GM12878 (cell line): ENCODE measurements around the gene RPL7A. TPM values are rescaled to one million over a fixed set of nuclear protein-coding genes. Genes with fewer than 3 reads are reported as not detected.

Experiments used
- EED ChIP-seq: sonication (generic); IDR thresholded peaks from 2 replicates; pipeline ENCODE4 v1.6.1; 2016; ENCODE audit warnings: antibody characterized with exemption, low read depth
- HDGF ChIP-seq: fragments of 450-650 bp; IDR thresholded peaks from 2 replicates; pipeline ENCODE4 v1.6.1; 2016; ENCODE audit warnings: antibody characterized with exemption
- JUNB ChIP-seq: IDR thresholded peaks from 2 replicates; pipeline ENCODE4 v1.6.1; 2016; ENCODE audit warnings: antibody characterized with exemption, mild to moderate bottlenecking
- KDM1A ChIP-seq: fragments of 200-600 bp; sonication (generic); IDR thresholded peaks from 2 replicates; pipeline ENCODE4 v1.6.1; 2016; ENCODE audit warnings: borderline replicate concordance
- RBBP5 ChIP-seq: fragments of 200-600 bp; sonication (generic); conservative IDR thresholded peaks from 2 replicates; pipeline ENCODE4 v1.6.1; 2016
- SPI1 ChIP-seq: IDR thresholded peaks from 2 replicates; pipeline ENCODE4 v1.6.1; 2011; ENCODE audit warnings: low read depth, mild to moderate bottlenecking, low read length, moderate library complexity, borderline replicate concordance; ENCODE audit not compliant: insufficient read depth
- SUPT20H ChIP-seq: IDR thresholded peaks from 2 replicates; pipeline ENCODE4 v1.6.1; 2011; ENCODE audit warnings: low read depth, mild to moderate bottlenecking, low read length, moderate library complexity, borderline replicate concordance; ENCODE audit not compliant: control insufficient read depth
- polyA plus RNA-seq, 11 experiments: library from polyadenylated mRNA; depleted of rRNA in 4 of 11; unstranded in 6 of 11; stranded (reverse) in 5 of 11; fragments of >200 nt; fragmentation: Nextera tagmentation in 4 of 11; fragmentation: Illumina TruSeq in 1 of 11; extraction: Ambion mirVana in 4 of 11; extraction: Trizol in 1 of 11; gene quantifications; 1 replicate in 1 of 11; 2 replicates in 10 of 11; pipeline versions ENCODE4 v1.2.1 to v1.2.3, GENCODE V29; 2011 to 2016; ENCODE audit warnings: inconsistent platforms in 2 of 11, missing spikeins in 2 of 11, low read depth in 1 of 11
- total RNA-seq, 4 experiments: library from RNA; depleted of rRNA in 3 of 4; stranded (reverse); fragments of >200 nt in 3 of 4; fragmentation: Illumina TruSeq in 1 of 4; extraction: Trizol in 1 of 4; gene quantifications; 2 replicates each; pipeline versions ENCODE4 v1.2.1 to v1.2.3, GENCODE V29; 2013 to 2021
- TF ChIP-seq, protein P1 (sequence below): fragments of 450-650 bp; IDR thresholded peaks from 2 replicates; pipeline ENCODE4 v1.6.1; 2017; ENCODE audit warnings: mild to moderate bottlenecking, moderate library complexity
- TF ChIP-seq, protein P2 (sequence below): IDR thresholded peaks from 2 replicates; pipeline ENCODE4 v1.6.1; 2012; ENCODE audit warnings: low read length, inconsistent platforms
- TF ChIP-seq, protein P3 (sequence below): fragments of 450-650 bp; IDR thresholded peaks from 2 replicates; pipeline ENCODE4 v1.6.1; 2017; ENCODE audit warnings: mild to moderate bottlenecking, low read depth, inconsistent platforms; ENCODE audit not compliant: poor library complexity, severe bottlenecking
- TF ChIP-seq, protein P4 (sequence below): IDR thresholded peaks from 2 replicates; pipeline ENCODE4 v1.6.1; 2012; ENCODE audit warnings: low read depth, low read length, improper control_type of control experiment

Gene RPL7A
- total and polyA plus RNA-seq, 10 of the 15 experiments (the other 5 are each of a cell fraction or from before 2014, with no cell fraction given): 917 to 5,193 (median 3,326) TPM

DNA sequence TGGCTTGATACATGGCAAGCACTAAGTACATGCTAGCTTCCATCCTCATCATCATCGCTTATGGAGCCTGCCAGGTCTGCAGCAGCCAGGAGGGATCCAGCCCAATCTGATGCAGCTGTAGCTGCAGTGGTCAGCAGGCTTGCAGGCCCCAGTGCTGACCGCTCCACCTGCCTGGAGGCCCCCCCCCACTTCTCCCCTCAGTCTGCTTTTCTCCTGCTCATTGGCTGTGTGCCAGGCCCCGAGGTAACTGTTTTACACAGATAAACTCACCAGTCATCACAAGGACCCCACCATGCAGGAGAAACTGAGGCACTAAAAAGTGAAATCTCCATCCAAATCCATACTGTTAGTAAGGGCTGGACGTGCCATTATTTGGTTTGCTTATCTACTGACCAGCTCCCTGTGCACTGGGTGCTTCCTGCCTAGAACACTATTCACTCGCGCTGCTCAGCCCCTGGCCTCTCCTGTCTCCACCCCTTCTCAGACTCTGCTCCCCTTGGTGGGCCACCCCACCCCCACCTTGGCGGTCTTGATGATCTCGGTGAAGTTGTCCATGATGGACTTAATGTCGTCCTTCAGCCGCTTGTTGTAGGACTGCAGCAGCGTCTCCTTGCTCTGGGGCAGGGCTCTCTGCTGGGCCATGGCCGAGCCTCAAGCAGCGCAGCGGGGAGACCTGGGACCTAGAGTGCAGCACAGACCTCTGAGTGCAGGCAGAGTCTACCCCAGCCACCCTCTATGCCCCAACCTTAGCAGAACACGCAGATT lies 1.8 kb upstream of the RPL7A start (continued):
- TF ChIP-seq, protein P1, sequence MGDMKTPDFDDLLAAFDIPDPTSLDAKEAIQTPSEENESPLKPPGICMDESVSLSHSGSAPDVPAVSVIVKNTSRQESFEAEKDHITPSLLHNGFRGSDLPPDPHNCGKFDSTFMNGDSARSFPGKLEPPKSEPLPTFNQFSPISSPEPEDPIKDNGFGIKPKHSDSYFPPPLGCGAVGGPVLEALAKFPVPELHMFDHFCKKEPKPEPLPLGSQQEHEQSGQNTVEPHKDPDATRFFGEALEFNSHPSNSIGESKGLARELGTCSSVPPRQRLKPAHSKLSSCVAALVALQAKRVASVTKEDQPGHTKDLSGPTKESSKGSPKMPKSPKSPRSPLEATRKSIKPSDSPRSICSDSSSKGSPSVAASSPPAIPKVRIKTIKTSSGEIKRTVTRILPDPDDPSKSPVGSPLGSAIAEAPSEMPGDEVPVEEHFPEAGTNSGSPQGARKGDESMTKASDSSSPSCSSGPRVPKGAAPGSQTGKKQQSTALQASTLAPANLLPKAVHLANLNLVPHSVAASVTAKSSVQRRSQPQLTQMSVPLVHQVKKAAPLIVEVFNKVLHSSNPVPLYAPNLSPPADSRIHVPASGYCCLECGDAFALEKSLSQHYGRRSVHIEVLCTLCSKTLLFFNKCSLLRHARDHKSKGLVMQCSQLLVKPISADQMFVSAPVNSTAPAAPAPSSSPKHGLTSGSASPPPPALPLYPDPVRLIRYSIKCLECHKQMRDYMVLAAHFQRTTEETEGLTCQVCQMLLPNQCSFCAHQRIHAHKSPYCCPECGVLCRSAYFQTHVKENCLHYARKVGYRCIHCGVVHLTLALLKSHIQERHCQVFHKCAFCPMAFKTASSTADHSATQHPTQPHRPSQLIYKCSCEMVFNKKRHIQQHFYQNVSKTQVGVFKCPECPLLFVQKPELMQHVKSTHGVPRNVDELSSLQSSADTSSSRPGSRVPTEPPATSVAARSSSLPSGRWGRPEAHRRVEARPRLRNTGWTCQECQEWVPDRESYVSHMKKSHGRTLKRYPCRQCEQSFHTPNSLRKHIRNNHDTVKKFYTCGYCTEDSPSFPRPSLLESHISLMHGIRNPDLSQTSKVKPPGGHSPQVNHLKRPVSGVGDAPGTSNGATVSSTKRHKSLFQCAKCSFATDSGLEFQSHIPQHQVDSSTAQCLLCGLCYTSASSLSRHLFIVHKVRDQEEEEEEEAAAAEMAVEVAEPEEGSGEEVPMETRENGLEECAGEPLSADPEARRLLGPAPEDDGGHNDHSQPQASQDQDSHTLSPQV: no peak
- TF ChIP-seq, protein P2, sequence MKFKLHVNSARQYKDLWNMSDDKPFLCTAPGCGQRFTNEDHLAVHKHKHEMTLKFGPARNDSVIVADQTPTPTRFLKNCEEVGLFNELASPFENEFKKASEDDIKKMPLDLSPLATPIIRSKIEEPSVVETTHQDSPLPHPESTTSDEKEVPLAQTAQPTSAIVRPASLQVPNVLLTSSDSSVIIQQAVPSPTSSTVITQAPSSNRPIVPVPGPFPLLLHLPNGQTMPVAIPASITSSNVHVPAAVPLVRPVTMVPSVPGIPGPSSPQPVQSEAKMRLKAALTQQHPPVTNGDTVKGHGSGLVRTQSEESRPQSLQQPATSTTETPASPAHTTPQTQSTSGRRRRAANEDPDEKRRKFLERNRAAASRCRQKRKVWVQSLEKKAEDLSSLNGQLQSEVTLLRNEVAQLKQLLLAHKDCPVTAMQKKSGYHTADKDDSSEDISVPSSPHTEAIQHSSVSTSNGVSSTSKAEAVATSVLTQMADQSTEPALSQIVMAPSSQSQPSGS: no peak
- TF ChIP-seq, protein P3, sequence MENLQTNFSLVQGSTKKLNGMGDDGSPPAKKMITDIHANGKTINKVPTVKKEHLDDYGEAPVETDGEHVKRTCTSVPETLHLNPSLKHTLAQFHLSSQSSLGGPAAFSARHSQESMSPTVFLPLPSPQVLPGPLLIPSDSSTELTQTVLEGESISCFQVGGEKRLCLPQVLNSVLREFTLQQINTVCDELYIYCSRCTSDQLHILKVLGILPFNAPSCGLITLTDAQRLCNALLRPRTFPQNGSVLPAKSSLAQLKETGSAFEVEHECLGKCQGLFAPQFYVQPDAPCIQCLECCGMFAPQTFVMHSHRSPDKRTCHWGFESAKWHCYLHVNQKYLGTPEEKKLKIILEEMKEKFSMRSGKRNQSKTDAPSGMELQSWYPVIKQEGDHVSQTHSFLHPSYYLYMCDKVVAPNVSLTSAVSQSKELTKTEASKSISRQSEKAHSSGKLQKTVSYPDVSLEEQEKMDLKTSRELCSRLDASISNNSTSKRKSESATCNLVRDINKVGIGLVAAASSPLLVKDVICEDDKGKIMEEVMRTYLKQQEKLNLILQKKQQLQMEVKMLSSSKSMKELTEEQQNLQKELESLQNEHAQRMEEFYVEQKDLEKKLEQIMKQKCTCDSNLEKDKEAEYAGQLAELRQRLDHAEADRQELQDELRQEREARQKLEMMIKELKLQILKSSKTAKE: no peak
- TF ChIP-seq KDM1A (no peak), EED (no peak), RBBP5 (no peak), HDGF (no peak), JUNB (no peak), SUPT20H (no peak), SPI1 (no peak)
- TF ChIP-seq, protein P4, sequence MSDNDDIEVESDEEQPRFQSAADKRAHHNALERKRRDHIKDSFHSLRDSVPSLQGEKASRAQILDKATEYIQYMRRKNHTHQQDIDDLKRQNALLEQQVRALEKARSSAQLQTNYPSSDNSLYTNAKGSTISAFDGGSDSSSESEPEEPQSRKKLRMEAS: no peak
